Erythroblast (primary cell): ENCODE data around the gene PRRG4.

Source experiments
- GATA1 ChIP-seq: IDR thresholded peaks from 2 replicates; pipeline ENCODE4 v1.6.1; 2011; ENCODE audit warnings: low read depth, mild to moderate bottlenecking, control low read depth, low read length, moderate library complexity
- POLR2A ChIP-seq: IDR thresholded peaks from 2 replicates; pipeline ENCODE4 v1.6.1; 2011; ENCODE audit warnings: mild to moderate bottlenecking, low read length

GRCh38 chr11:32890843-32891656 lies 61.3 kb downstream of the PRRG4 start:
- TF ChIP-seq POLR2A (no peak), GATA1 (no peak)
